RKO (cell line): ENCODE measurements around the gene SMIM36.
"Not testable (repeated sequence)": the region's sequence is repeated elsewhere in the genome, so short reads cannot be mapped to it uniquely, and the experiment has no call there.

Experiments
- DNase-seq: peaks from one replicate; pipeline ENCODE4 v3.0.0-alpha.2; 2016; ENCODE audit warnings: low spot score

Gene SMIM36

GRCh38 chr17:55501626-55502025 is 9.6 kb downstream of the SMIM36 start:
- DNase-seq = not testable (repeated sequence)

- DNase-seq = no peak
Observed at GRCh38 chr17:55500103-55500502, 11.1 kb downstream of the SMIM36 start.

GRCh38 chr17:55496094-55496881 is 15.0 kb downstream of the SMIM36 start:
- DNase-seq = no peak

GRCh38 chr17:55495239-55495638 is 16.0 kb downstream of the SMIM36 start:
- DNase-seq = no peak

DNA sequence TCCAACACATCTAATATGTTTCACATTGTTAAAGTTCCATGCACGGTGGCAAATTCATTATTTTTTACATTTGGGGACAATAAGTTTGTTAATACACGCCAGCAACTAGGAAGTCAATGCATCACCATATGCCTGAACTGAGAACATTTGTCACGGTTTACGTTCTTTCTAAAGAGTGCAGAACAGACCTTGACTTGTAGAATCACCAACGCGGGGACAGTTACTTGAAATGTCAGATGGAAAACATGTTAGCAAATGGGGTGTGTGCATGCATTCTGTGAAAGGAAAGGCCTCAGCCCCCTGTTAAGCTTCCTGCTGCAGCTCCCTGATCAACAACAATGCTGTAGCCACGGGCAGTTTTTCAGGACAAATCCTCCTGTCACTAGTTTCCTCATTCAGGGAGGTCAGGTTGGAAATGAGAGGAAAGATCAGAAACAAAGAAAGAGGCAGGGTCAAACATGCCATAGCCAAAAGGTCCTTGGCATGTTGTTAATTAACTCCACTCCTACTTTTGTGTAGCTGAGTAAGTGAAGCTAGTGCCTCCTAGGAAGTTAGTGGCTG is 18.4 kb downstream of the SMIM36 start:
- no peak for DNase-seq

DNA sequence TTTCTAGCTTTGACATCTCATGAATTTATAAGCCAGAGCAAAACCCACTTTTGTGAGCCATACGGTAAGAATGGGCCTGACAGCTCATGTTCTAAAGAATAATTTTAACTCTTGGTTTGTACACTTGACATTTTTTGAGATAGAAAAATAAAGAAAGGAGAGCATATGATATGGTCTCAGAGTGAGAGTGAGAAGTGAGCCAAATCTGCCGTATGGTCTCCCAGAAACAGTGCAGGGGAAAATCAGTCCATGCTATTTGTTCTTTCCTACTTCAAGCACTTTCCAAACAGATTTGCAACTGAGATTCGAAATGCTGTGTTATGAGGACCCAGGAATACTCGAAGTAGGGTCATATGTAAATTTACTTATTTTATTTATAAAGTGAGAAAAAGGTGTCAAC is 20.9 kb downstream of the SMIM36 start:
- DNase-seq = no peak

GRCh38 chr17:55487695-55488432 is 23.4 kb downstream of the SMIM36 start:
- DNase-seq = no peak

DNA sequence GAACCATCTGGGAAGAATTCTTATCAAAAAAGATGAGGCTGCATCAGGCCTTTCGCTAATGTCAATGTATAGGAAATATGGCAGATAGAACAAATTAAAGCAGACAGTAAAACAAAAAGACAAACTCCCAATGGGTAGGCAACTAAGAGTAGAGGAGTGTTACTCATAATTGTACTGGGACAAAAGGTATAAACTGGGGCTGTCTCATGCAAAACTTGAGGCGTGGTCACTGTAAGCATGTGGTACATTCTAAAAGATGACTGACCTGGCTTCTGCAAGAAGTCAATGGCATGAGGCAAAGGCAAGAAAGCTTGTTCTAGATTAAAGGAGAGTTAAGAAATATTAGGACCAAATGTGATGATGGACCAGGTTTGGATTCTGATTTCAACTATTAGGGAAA is 26.7 kb downstream of the SMIM36 start:
- no peak for DNase-seq

- no peak for DNase-seq
Observed at GRCh38 chr17:55482591-55483389, 28.5 kb downstream of the SMIM36 start.

- no peak for DNase-seq
Observed at GRCh38 chr17:55480631-55481315, 30.5 kb downstream of the SMIM36 start.

DNA sequence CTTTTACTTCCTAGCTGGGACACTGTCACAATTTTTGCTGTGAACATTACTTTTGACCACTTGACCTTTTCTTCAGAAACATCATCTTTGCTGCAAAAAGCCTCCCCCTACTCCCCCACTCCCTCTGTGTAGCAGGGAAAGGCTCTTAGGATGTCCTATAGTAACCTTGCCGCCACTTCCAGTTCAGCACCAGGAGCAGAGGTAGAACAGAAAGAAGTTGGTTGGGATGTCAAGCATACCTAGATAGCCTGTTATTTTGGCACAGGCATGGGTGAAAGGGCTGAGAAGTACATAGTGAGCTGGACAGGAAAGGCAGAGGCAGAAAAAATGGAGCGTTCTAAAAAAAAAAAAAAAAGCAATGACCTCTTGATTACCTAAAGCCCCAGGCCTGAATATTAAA is 31.3 kb downstream of the SMIM36 start:
- DNase-seq = no peak

DNA sequence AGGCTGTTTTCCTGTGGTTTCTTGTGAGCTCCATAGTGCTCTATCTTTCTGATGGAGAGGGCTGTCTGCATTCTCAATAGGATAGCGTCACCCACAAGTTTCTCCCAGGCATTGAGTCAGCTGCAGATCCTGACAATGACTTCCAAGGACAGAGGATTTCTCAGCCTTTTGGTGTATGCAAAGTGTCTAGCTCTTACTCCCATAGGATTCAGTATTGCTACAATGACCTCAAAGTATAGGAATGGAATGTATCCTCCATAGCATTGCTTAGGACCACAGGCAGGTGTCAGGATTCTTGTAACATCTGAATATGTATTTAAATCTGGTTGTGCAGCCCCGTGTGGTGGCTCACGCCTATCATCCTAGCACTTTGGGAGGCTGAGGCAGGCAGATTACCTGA is 32.3 kb downstream of the SMIM36 start:
- DNase-seq = no peak

DNA sequence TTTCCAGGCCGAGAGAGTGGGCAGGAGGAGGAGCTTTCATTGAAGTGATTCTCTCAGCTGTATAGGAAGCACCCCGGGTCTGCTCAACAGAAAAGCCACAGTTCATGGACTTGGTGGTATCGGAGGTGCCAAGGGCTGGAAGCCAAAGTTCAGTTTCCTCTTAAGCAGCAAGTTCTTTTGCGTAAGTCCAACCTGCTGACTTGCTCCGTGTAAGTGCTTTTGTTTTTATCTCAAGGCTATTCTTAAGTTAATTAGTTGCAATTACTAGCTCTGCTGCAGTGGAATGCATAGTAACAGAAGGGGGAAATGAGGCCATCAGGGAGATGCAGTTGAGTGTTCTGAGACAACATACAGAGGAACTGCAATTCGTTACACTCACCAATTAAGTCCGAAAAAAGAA is 44.6 kb downstream of the SMIM36 start:
- DNase-seq = no peak

- not testable (repeated sequence) for DNase-seq
Observed at GRCh38 chr17:55465771-55466170, 45.5 kb downstream of the SMIM36 start.

DNA sequence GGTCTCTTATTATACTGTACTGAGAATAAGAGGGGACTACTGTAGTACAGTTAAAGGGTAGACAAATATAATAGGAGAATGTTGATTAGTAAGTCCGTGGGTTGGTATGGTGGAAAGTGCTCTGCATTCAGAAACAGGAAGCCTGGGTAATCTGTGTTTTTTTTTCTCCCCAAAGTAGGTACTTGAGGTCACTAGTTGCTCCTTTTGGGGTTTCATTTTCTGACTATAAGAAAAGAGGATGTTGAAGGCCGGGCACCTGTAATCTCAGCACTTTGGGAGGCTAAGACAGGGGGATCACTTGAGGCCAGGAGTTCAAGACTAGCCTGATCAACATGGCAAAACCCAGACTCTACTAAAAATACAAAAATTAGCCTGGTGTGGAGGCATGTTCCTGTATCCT is 47.7 kb downstream of the SMIM36 start:
- DNase-seq = no peak

DNA sequence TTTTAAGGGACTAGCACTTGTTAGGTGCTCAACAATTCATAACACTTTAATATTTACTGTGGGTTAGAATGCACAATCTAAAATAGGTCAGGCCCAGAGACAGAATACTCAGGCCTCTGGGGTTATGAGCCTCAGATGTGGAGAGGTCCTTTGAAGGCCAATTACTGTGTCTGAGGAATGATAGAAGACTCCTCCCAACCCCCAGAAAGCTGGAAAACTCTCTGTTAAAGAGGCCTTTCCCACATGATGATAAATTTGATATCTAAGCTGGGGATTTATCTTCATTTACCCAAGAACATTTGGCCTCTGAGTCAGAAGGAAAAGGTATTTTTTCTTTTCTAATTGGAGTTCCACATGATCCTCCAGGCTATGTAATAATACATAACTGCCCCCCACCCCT is 48.5 kb downstream of the SMIM36 start:
- DNase-seq = no peak

- DNase-seq = no peak
Observed at GRCh38 chr17:55462234-55462633, 49.0 kb downstream of the SMIM36 start.

DNA sequence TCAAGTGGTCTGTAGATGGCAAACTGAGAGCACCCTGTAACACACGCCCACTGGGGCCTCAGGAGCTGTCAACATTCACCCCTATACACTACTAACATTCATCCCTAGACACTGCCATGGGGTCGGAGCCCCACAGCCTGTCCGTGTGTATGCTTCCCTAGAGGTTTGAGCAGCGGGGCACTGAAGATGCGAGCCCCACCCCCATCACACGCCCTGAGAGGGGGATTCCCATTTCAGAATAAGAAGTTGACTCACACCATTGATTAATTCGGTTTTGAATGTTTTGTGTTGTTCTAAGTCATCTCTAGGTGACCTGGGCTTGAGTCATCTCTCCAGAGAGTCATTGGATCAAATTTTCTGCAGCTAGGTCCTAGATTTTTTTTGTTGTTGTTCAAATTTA is 52.3 kb downstream of the SMIM36 start:
- DNase-seq = peak; percentile 56

DNA sequence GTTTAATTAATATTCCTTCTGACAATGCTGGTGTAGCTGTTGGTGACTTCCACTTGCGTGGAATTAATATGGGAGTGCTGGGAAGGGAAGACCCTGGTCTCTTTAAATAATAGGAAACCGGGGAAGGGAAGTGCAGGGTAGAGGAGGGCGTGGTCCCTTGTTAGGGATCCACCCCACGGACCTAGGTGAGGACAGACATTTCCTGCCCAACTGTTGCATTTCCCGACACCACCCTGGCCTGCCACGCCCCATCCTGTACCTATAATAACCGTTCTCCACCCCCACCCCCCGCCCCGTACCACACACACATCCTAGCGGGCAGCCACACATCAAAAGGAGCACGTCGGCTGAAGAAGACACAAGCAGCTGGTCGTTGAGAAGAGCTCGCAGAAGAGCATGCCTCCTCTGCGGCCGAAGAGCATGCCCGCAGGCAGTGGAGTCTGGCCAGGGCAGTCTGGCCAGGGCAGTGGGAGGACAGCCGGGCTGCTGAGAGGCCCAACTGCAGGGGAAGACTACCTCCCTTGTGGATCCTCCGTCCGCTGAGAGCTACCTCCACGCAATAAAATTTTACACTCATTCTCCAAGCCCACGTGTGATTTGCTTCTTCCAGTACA is 52.9 kb downstream of the SMIM36 start:
- no peak for DNase-seq

GRCh38 chr17:55456307-55457240 is 54.7 kb downstream of the SMIM36 start:
- no peak for DNase-seq
